ENCODE data around the gene TBL2.

DNA sequence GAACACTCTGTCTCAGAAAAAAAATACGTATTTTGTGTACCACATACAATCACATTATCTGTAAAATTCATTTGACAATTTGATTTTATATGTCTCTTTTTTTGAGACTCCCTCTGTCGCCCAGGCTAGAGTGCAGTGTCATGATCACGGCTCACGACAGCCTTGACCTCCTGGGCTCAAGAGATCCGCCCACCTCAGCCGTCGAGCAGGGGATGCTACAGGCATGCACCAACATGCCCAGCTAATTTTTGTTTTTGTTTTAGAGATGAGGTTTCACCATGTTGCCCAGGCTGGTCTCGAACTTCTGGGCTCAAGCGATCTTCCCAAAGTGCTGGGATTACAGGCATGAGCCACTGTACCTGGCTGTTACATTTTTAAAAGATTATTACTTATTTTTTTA lies 44.6 kb downstream of the TBL2 start:
- TF ChIP-seq EZH2phosphoT487 (IDR thresholded peaks at IDR 0.05; ENCODE audit: insufficient read depth, low read depth) (no peak), EZH2 (IDR thresholded peaks at IDR 0.05; ENCODE audit: insufficient read depth, poor library complexity, severe bottlenecking) (no peak)
